GM21390 (cell line): Measurements from ENCODE around the gene KMT2C.
A peak's percentile ranks its signal among the peaks of the same experiment; 100 is the strongest.
"Not testable (repeated sequence)": the region's sequence is repeated elsewhere in the genome, so short reads cannot be mapped to it uniquely, and the experiment has no call there.

Source experiments
- ATAC-seq: cut with Tn5 transposase; IDR thresholded peaks from one replicate; pipeline ENCODE4 v1.9.1; 2021; ENCODE audit not compliant: unreplicated experiment

KMT2C gene

DNA sequence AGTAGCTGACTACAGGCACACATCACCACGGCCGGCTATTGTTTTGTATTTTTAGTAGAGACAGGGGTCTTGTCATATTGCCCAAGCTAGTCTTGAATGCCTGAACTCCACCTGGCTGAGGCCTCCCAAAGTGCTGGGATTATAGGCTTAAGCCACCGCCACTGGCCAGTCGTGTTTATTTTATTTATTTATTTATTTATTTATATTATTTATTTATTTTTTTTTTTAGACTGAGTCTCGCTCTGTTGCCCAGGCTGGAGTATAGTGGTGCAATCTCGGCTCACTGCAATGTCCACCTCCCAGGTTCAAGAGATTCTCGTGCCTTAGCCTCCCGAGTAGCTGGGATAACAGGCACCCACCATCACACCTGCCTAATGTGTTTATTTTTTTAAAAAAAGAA is 6.0 kb upstream of the KMT2C start:
- ATAC-seq, result not testable (repeated sequence)

DNA sequence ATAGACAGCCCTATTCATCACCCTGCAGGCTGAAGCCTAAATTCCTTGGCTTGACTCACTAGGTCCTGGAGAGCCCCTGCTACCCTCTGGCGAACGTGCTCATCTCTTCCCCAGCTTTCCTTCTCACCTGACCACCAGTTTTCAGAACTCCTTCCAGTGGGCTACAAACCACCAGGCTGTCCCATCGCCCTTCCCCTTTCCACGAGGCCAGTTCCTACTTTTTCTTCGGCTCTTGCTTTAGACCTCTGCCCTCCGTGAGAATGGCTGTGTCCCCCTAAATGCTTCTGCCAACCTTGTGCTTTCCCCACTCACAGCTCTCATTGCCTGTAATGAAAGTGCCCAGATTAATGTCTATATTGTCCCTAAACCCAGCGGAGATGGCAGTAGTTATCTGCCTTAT is 5.4 kb upstream of the KMT2C start:
- not testable (repeated sequence) for ATAC-seq

DNA sequence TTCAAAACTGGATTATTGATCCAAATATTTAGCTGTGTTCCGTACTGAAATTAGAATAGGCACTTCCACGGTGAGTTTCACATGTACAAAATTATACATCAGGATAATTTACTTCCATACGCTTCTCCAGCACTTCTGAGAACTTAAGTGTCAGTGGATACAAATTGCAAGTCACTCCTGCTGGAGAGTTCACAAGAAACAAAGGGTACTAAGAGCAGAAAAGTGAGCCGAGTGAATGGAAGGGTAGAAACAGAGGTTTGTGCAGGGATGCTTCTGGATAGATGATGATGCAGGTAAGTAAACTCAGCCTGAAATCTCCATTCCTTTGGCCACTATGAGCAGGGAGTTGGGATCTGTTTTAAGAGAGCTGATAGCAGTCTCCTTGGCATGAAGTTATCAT is 2.2 kb upstream of the KMT2C start:
- ATAC-seq, result not testable (repeated sequence)

DNA sequence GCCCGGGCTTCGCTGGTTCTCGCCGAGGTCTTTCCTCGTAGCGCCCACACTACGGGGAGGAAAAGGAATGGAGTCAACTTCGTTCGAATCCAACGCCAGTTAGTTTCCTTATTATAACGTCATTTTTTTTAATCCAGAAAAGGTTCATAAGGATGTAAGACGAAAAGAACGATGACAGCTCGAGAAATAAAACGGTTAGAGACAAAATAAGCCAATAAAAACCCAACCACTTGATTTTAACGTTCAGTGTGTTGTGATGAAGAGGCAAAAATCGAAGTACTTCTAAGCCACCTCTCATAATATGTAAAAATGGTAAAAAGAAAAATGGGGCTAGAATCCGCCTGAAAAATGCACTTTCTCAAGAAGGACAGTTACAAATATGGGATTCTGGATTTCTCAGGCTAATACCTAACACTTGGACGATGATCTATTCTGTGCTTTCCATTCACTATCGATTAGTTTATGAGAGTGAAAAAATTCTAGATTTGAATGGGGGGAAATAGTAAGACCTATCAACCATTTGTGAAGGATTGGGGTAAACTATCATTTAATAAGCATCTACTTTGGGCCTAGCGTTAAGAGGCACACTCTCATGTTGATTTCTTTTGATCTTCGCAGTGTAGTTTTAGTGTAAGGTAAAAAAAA is 1.2 kb upstream of the KMT2C start:
- ATAC-seq, result not testable (repeated sequence)

DNA sequence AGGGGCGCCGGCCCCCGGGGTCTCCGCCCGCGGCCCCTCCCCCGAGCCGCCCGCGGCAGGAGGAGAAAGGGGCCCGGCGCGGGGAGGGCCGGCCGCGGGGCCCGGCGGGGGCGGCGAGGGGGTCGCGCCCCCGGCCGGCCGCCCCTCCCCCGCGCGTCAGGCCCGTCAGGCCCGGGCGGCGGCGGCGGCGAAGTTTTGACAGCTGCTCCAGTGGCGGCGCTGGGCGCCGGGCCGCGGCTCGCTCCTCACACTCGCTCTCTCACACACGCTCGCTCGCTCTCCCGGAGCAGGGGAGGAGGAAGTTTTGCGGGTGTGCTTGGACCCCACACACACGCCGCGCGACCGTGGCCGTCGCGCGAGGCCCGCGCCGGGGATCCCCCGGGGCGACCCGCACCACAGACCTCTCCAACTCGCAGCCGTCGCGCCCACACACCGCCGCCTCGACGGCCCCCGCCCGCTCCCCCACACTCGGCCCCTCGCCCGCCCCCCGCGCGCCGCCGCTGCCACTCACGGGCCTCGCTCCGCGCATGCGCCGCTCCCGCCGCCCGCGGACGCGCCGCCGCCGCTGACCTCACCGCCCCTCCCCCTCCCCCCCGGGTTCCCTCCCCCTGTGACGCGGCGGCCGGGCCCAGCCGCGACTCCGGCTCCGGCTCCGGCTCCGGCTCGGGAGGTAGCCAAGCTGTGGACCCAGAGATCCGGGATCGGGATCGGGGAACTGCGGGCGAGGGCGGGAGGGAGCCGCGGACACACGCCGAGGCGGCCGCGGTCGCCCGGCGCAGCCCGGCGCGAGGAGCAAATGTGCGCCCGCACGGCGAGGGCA is 518 bp upstream of the KMT2C start:
- peak; percentile 41 for ATAC-seq

DNA sequence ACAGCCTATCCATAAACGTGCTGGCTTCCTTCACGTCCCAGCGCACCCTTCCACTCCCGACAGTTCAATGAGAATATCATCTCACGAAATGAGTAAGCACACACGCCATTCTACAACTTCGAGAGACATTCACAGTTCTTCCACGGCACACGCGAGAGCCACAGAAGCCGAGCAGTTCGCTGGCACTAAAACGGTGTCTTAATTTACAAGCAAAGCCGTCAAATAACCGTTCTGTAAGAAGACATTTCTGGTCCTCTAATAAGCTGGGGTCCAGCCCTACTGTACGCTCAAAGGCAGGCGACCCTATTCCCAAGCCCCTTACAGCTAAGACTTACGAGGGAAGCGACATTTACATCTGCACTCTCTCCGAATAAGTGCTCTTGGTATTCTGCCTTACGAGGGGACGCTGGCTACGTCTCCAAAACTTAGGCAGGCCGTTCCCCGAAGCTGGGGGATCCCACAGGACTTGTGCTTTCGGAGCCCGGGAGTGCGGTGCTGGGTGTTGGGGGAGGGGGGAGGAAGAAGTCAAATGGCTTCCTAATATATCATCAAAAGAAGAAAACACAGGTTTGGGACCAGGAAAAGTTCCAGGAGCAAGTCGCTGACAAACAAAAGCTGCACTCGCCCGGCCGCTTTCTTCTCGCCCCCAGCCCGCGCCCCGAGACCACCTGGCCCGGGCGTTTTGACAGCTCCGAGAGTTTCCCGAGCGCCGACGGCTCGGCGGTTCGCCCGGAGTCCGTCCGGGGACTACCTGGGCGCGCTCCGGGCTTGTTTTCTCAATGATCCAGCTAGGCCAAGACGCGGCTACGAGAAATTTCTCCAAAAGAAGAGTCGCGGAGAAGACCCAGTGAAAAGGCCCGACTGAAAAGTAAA is 1.1 kb downstream of the KMT2C start:
- peak; percentile 30 for ATAC-seq

DNA sequence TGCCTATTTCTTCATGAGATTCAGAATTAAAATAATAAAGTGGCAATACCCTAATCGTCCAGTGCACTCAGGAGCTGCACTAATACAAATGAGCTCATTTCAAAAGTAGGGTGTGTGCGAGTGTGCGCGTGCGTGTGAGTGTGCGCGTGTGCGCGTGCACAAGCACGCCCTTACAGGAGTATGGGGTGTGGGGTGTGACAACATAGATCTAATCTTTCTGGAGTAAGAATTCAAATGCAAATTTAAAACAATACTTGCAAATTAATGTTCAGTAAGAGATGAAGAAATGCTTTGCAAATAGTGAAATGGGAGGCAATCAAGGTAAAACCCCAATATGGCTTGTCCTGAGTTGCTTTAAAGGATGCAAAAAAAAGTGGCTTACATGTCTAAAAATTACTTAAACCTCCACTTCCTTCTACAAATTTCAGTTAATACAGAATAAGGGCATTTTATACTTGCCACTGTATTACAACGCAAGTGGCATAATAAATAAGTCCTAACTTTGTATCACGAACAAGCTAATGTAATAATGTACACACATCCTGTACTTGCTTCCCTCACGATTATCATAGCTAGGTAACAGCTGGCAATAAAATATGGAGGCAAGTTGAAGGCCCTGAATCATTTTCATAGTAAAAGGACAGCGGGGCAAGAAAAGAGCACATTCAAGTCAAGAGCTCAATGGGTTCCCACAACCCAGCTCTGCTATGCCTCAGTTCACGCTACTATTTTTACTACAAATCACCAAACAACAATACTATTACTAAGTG is 1.9 kb downstream of the KMT2C start:
- peak; percentile 35 for ATAC-seq

DNA sequence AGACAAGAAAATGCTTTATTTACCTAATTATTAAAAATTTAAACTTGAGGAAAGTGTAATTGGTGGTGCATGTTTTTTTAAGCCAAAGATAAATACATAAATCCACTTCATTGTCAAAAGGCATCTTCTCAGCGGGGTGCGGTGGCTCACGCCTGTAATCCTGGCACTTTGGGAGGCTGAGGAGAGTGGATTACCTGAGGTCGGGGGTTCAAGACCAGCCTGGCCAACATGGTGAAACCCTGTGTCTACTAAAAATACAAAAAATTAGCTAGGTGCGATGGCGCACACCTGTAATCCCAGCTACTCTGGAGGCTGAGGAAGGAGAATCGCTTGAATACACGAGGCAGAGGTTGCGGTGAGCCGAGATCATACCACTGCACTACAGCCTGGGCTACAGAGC is 3.1 kb downstream of the KMT2C start:
- ATAC-seq, result not testable (repeated sequence)

DNA sequence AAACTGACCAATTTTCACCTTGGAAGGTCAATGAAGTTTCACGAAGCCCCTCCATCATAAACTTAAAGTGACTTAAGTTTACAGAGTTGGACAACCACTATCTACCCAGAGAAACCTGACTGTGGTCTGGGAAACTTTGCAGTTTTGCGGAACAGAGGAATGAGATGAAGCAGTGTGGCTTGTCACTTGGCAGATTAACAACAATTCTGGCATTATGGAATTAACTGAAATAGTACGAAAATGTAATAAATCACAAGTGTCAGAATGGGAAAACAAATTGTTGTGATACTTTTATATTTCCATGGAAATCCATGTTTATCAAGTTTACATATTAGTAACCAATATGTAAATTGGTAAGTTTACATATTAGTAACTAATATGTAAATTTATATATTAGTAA is 4.9 kb downstream of the KMT2C start:
- no peak for ATAC-seq

DNA sequence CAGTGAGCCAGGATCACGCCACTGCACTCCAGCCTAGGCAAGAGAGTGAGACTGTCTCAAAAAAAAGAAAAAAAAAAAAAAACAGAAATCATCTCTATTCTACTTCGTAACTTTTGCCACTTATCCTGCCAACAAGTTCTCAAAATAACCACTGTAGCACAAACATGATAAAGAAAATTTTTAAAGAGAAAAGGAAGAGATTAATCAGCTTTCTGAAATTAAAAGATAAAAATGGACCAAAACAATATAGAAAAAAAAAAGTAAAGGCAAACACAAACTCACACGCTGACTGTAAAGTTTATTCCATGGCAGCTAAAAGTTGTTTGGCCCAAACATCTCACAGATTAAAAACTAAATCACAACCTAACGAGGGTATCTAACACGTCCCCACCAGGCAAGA is 5.7 kb downstream of the KMT2C start:
- not testable (repeated sequence) for ATAC-seq

DNA sequence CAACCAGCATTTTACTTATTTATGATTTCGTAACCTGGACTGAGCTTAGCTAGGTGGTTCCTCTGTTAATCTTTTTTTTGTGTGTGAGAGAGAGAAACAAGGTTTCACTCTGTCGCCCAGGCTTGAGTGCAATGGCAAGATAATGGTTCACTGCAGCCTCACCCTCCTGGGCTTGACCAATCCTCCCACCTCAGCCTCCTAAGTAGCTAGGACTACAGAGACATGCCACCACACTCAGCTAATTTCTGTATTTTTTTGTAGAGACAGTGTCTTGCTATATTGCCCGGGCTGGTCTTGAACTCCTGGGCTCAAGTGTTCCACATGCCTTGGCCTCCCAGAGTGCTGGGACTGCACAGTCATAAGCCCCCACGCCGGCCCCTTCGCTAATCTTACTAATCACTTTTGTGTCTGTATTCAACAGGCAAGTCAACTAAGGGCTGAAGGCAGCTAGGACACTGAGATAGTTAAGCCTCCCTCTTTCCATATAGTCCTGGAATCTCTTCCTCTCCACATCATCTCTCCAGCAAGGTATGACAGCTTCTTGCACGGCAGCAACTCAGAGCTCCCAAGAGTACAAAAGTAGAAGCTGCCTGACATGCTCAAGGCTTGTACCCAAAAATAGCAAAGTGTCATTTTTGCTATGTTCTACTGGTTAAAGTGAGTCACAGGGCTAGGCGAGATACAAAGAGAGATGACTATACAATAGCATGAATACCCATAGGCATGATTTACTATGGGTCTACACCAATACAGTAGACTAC is 11.3 kb downstream of the KMT2C start:
- ATAC-seq, result no peak

DNA sequence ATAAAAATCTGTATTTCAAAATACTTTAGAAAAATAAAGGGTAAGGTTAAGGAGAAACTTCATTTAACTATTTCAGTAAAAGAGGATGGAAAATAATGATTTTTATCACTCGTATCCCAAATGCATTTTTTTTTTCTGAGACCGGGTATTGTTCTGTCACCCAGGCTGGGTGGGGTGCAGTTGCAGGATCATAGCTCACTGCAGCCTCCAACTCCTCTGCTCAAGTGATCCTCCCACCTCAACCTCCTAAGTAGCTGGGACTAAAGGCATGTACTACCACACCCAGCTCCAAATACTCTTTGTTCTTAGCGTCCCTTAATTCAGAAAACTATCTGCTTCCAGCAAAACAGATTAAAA is 11.8 kb downstream of the KMT2C start:
- ATAC-seq, result no peak

DNA sequence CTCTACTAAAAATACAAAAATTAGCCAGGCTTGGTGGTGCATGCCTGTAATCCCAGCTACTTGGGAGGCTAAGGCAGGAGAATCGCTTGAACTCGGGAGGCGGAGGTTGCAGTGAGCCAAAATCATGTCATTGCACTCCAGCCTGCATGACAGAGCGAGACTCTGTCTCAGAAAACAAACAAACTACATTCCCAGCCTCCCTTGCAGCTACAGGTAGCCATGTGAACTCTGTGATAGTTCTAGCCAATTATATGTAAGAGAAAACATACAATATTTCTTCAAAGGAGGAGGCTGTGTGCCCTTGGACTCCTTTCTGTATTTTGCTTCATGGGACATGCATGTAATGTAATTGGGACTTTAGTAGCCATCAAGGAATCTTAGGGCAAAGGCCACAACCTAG is 12.6 kb downstream of the KMT2C start:
- ATAC-seq, result not testable (repeated sequence)

DNA sequence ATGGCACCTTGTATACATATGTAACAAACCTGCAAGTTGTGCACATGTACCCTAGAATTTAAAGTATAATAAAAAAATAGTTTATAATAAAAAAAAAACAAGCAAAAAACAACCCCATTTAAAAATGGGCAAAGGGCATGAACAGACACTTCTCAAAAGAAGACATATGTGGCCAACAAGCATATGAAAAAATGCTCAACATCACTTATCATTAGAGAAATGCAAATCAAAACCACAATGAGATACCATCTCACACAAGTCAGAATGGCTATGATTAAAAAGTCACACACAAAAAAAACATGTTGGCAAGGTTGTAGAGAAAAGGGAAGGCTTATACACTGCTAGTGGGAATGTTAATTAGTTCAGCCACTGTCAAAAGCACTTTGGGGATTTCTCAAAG is 14.9 kb downstream of the KMT2C start:
- not testable (repeated sequence) for ATAC-seq

DNA sequence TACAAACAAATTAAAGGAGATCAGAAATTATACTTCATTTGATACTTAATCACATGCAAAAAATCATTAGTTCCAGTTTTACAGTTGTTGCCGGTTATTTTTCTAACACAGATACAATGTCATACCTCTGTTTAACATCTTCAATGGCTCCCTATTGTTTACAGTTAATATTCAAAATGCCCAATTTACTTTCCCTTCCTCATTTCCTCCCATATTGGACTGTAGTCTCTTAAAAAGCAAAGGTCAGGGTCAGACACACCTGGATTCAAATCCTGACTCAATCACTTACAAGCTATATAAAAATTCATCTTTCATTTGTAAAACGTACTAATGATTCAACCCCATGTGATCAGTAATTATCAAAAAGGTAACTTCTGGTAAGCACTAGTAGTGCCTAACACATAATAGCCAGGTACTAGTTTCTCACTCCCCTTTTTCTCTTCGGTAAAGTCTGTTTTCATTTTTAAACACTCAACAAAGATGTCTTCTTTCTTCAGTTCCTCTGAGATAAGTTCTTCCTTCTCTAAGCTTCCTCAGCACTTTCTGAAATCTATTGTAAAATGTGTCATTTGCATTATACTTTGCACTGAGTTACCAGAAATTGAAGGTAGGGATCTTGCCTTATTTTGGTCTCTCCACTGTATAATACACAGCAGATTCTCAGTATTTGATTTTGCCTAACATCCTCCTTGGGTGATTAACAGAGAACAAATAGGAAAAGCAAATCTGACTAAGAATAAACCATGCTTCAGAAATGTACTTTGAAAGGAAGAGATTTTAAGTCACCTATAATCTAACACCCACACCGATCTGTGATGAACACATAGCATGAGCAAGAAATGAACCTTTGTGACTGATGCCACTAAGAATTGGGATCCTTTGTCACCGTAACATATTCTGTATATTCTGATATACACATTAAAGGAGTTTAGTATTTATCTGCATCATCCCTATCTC is 16.1 kb downstream of the KMT2C start:
- no peak for ATAC-seq

DNA sequence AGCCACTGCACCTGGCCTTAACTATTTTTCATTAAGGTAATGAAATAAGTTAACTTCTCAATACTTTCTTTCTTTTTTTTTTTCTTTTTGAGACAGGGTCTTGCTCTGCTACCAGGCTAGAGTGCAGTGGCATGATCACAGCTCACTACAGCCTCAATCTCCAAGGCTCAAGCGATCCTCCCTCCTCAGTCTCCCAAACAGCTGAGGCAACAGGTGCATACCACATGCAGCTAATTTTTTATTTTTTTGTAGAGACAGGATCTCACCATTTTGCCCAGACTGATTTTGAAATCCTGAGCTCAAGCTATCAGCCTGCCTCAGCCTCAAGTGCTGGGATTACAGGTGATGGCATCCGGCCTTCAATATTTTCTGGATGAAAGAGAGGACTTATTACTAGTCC is 21.0 kb downstream of the KMT2C start:
- no peak for ATAC-seq

DNA sequence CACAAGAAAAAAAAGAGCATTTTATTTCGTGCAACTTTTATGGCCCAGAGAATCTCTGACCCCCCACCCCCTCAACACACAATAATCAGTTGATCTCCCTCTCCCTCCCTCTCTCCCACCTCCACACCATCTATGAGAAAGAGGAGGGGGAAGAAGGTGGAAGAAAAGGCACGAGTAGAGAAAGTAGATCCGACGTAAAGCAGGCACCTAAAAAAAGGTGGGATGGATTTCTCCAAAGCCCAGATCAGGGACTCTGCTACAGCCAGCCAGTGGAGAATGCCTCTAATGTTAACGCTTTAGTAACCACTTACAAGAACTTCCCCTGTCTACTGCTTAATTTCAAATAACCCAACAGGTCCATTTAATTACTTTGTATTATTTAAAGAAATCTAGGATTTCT is 24.4 kb downstream of the KMT2C start:
- no peak for ATAC-seq

DNA sequence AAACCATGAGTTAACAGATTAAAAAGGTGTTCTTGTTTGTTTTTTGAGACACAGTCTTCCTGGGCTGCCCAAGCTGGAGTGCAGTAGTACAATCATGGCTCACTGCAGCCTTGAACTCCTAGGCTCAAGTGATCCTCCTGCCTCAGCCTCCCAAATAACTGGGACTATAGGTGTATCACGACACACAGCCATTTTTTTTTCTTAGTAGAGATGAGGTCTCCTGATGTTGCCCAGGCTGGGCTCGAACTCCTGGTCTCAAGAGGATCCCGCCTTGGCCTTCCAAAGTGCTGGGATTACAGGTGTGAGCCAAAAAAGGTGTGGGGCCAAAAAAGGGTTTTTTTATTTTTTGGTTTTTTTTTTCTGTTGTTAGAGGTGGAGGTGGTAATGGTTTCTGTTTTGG is 29.3 kb downstream of the KMT2C start:
- ATAC-seq, result no peak

DNA sequence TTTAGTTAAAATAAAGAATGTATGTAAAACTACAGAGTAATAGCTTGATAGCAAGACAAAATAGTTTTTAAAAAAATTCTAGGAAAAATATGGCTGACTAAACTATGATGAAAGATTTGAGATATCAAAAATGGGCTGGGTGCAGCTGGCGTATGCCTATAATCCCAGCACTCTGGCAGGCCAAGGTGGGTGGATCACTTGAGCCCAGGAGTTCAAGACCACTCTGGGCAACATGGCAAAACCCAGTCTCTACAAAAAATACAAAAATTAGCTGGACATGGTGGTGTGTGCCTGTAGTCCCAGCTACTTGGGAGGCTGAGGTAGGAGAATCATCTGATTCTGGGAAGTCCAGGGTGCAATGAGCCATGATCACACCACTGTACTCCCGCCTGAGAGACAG is 29.8 kb downstream of the KMT2C start:
- ATAC-seq, result not testable (repeated sequence)
